ENCODE measurements around the gene ARSA. TPM values are rescaled to one million over a fixed set of nuclear protein-coding genes. Genes with fewer than 3 reads are reported as not detected.

Gene ARSA
- total and polyA plus RNA-seq, 2 donors (not counting 3 experiments of a cell fraction or from before 2014, with no cell fraction given) = 22.3 to 33.6 TPM

- H3K27ac ChIP-seq (ENCODE audit: insufficient read depth, low read depth, low read length) = no peak overlapping the region
- DNase-seq (ENCODE audit: low read depth, low spot score) (no peak), FAIRE-seq (no peak)
- ChIA-PET POLR2A (no interaction called here), CTCF (no interaction called here)
- H3K27me3 ChIP-seq (ENCODE audit: control insufficient read depth in 2 of 2, insufficient read depth in 2 of 2, low read length in 2 of 2) = peaks cover 0 to 3% of the 10 kb centered on the region in 2 experiments
- intact Hi-C loops (cut with micrococcal nuclease) (no loop called here), dilution Hi-C loops (cut with MboI; ENCODE audit: extremely low pct_ligation_motif_present, low sequenced_read_pairs) (no loop called here)
- H3K9ac ChIP-seq (replicated peaks; ENCODE audit: extremely low read depth, insufficient read depth, low read length) = no peak overlapping the region
- H3K9me1 ChIP-seq (replicated peaks; ENCODE audit: control insufficient read depth, extremely low read depth, insufficient read depth, low read length) = no peaks in the 10 kb centered on the region
- no peak overlapping the region for H3K4me2 ChIP-seq (ENCODE audit: insufficient read depth, low read length)
- H2AFZ ChIP-seq (ENCODE audit: low read depth, low read length) = no peak overlapping the region
- H3K4me3 ChIP-seq (replicated peaks in 1 of 3; ENCODE audit: insufficient read depth in 1 of 3, low read depth in 1 of 3, low read length in 3 of 3) = no peak overlapping the region
- no peaks in the 10 kb centered on the region for H3K4me1 ChIP-seq (ENCODE audit: control insufficient read depth, extremely low read depth, insufficient read depth, low read length)
- no TSS peak for BruUV-seq (replicated peaks)
- no peaks in the 10 kb centered on the region for H3K79me2 ChIP-seq (ENCODE audit: control insufficient read depth, insufficient read depth, low read length)
- no peaks in the 10 kb centered on the region for H3K9me3 ChIP-seq (replicated peaks; ENCODE audit: control insufficient read depth, insufficient read depth, low read length)
- TF ChIP-seq EZH2 (IDR thresholded peaks at IDR 0.05; ENCODE audit: borderline replicate concordance, low read depth, low read length, severe bottlenecking) = no peak
- TF ChIP-seq MYC (IDR thresholded peaks at IDR 0.05; ENCODE audit: low read depth, low read length) = no peak
- TF ChIP-seq CTCF (IDR thresholded peaks at IDR 0.05; ENCODE audit: extremely low read depth in 1 of 2, insufficient read depth in 1 of 2, low read depth in 1 of 2, low read length in 2 of 2) = no peak
- no peak for TF ChIP-seq JUN (IDR thresholded peaks at IDR 0.05; ENCODE audit: borderline replicate concordance, insufficient read depth, insufficient read length, low read depth)
- TF ChIP-seq POLR2A (IDR thresholded peaks at IDR 0.05; ENCODE audit: low read depth, low read length) = no peak
- TF ChIP-seq, protein P1, sequence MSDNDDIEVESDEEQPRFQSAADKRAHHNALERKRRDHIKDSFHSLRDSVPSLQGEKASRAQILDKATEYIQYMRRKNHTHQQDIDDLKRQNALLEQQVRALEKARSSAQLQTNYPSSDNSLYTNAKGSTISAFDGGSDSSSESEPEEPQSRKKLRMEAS (IDR thresholded peaks at IDR 0.05; ENCODE audit: insufficient read depth, insufficient read length) = no peak
- TF ChIP-seq FOS (IDR thresholded peaks at IDR 0.05; ENCODE audit: borderline replicate concordance, insufficient read depth, low read length) = no peak
- H3K36me3 ChIP-seq (ENCODE audit: control insufficient read depth in 2 of 2, extremely low read depth in 1 of 2, insufficient read depth in 2 of 2, low read length in 2 of 2) = no peaks in the 10 kb centered on the region
- no peaks in the 10 kb centered on the region for H4K20me1 ChIP-seq (replicated peaks; ENCODE audit: control insufficient read depth, extremely low read depth, insufficient read depth, low read length)
These were observed 14.5 kb downstream of the ARSA start for GRCh38 chr22:50613291-50613981.
